Urothelium cell line (cell line): Measurements from ENCODE around the gene TSKU.
"Not testable (repeated sequence)": the region's sequence is repeated elsewhere in the genome, so short reads cannot be mapped to it uniquely, and the experiment has no call there.

Experiments used
- DNase-seq: peaks from one replicate; pipeline ENCODE4 v3.0.0; 2011; ENCODE audit warnings: low spot score, mixed read lengths
- FAIRE-seq: peaks from 2 replicates; lab custom pipeline; 2011; peaks lifted over from hg19 to GRCh38; lab: Jason Lieb, UNC

The TSKU gene

DNA sequence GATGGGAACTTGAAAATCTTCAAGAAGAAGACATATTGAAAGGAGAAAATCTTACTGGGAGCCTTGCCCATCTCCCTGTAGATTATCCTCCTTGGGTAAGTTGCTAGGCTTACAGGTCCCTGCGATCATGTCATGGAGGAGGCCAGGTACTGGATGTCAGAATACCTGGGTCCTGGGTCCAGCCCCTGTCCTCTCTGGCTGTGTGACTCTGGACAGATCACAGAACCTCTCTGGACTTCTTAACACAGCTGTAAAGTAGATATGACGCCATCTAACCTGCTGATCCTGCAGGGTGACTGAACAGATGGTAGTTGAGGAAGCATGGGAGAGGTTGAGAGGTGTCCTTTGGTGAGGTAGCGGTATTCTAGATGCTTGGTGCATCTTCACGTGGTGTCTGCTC, 4.1 kb downstream of the TSKU start:
- no peak for FAIRE-seq
- no peak for DNase-seq

DNA sequence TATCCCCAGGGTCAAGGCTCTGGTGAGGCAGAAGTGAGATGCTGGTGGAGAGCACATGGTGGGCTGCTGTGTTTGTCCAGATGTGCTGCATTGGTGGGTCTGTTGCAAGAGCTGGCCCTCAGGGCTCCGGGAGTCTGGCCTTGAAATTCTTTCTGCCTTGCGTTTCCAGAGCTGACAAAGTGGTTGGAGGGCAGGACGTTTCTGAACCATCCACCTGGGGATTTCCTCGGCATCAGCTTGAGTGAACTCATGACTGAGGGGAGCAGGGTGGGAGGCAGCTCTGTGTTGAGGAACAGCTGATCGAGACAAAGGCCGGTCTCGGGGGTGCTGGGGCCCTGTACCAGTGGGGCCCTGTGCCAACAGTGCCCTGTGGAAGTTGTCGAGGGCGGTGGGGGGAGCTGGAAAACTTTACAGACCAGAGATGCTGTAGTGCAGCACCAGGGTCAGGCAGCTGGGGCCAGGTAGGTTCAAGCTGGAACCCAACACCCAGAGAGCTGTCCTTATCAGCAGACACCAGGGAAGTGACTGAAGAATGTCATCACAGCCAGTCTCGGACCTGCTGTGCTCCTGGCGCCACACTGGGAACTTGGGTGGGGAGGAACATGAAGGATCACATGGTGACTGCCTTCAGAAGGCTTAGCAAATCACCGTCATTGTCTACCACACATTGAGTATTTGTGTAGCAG, 4.9 kb downstream of the TSKU start:
- no peak for DNase-seq
- FAIRE-seq, result no peak

DNA sequence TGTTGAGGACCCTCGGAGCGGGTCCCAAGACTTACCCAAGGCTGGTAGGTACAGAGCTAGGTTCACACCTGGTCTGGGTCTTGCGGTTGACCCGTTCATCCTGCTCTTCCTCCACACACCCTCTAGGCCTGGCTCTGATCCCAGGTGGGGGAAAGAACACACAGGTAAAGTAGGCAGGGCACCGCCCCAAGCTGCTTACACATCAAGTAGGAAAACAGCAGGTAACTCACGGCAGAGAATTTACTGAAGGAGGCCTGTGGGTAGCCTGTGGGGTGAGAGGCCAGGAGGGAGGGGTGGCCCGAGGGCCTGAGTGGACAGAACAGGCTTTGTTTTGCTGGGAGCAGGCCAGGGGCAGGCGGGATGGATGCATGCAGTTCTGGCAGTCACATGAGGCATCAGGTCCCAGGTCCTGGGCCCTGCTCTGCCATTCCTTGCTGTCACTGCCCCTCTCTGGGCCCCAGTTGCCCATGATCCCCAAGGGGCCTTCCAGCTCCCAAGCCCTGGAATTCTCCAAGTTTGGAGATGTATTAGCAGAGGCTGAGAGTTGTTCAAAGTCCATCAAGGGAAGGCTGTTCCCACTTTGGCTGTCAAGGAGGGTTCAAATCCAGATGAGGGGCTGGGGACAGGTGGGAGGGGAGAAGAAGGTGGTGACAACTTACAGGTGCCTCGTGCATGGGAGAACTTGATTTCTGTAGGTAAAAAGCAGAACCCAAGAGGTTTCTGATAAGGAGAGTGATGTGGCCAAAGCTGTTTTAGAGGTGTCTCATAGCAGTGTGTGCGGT, 5.7 kb downstream of the TSKU start:
- DNase-seq, result no peak
- FAIRE-seq, result no peak

DNA sequence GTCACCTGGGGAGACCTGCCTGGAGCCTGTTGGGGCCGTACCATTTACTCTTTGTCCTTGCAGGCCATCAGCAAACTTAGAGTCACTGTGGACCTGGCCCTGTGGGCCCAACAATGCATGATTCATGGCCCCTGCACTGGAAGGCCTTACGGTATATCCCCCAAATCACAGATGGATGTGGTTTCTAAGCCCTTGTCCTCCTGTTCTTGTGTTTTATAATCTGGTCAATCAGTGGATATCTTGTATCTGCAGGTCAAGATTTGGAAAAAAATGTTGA, 6.2 kb downstream of the TSKU start:
- DNase-seq (no peak), FAIRE-seq (no peak)

DNA sequence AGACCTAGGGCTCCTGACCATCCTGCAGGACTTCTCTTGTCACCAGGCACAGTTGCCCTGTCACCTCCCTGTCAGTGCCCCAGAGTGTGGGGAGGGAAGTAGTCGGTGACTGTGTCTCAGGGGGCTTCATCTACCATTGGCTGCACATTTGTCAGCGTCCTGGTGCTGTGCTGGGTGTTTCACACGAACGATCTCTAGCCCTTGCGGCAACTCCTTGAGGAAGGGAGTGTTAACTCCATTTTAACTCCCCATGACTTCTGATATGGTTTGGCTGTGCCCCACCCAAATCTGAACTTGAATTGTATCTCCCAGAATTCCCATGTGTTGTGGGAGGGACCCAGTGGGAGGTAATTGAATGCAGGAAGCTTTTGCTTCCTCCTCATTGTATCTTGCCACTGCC, 7.1 kb downstream of the TSKU start:
- no peak for FAIRE-seq
- no peak for DNase-seq

- DNase-seq, FAIRE-seq: not testable (repeated sequence)
Measured at GRCh38 chr11:76791002-76791770, 8.0 kb downstream of the TSKU start.

DNA sequence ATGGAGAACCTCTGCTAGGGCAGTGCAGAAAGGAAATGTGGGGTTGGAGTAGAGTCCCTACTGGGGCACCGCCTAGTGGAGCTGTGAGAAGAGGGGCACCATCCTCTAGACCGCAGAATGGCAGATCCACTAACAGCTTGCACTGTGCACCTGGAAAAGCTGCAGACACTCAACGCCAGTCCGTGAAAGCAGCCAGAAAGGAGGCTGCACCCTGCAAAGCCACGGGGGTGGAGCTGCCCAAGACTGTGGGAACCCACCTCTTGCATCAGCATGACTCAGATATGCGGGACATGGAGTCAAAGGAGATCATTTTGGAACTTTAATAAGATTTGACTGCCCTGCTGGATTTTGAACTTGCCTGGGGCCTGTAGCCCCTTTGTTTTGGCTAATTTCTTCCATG, 8.7 kb downstream of the TSKU start:
- FAIRE-seq, result no peak
- no peak for DNase-seq

DNA sequence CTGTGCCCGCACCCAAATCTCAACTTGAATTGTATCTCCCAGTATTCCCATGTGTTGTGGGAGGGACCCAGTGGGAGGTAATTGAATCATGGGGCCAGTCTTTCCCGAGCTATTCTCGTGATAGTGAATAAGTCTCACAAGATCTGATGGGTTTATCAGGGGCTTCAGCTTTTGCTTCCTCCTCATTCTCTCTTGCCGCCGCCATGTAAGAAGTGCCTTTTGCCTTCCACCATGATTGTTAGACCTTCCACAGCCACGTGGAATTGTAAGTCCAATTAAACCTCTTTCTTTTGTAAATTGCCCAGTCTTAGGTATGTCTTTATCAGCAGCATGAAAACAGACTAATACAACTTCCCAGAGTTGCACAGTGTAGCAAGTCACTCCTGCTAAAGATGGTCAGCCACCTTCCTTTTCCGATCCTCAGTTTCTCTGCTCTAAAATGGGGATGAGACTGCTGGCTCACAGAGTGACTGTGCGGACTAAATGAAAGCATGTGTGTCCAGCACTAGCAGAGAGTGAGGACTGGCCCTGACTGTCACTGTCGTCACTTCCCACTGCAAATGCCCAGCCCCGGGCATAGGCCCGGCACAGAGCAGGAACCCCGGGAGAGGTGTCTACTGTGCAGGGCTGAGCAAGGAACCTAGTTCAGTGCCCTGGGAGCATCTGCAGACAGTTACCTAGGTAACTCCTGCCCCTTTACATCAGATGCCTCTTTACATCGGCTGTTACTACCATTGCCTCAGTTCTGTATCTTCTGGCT, 9.5 kb downstream of the TSKU start:
- no peak for DNase-seq
- no peak for FAIRE-seq

GRCh38 chr11:76793391-76794291, 10.5 kb downstream of the TSKU start:
- FAIRE-seq (peak; percentile 44), DNase-seq (no peak)

DNA sequence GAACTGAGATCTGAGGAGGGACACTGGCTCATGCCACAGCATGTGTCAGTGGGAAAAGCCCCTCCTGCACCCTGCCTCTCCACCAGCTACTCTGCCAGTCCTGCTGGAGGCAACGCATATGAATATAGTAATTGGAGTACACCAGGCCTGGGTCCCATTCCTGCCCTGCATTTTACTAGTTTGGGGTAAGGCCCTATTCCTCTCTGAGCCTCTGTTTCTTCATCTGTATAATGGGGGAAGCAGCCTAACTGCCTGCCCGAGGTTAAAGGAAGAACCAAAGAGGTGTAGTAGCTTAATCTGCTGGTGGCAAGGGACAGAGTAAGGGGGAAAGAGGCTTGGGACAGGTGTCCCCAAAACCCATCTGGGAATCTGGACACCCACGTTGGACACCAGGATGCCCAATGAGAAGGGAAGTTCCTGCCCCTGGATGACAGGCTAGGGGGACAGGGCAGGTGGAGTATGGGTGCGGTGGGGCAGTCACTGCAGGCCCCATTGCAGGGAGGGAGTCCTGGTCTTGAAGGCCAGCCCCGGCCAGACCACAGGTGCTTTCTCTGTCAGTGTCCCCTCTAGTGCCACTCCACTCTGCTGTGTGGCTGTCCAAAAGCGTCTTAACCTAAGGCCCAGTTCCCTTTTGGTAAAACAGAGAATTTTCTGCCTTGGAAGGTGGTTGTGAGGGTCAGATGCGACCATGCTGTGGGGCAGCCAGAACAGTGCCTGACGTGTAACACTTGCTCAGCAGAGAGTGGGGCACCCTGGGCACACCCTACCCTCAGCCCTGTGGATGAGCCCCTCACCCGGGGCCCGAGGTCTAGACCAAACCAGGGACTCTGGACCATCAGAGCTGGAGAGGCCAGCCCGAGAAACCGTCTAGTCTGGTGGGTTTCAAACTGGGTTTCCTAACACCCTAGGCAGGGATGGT, 11.5 kb downstream of the TSKU start:
- DNase-seq, result no peak
- no peak for FAIRE-seq

- DNase-seq (no peak), FAIRE-seq (no peak)
Measured at GRCh38 chr11:76795290-76795935, 12.3 kb downstream of the TSKU start.

- DNase-seq (no peak), FAIRE-seq (no peak)
Measured at GRCh38 chr11:76795936-76796441, 12.8 kb downstream of the TSKU start.

GRCh38 chr11:76796511-76797198, 13.5 kb downstream of the TSKU start:
- DNase-seq (no peak), FAIRE-seq (no peak)

DNA sequence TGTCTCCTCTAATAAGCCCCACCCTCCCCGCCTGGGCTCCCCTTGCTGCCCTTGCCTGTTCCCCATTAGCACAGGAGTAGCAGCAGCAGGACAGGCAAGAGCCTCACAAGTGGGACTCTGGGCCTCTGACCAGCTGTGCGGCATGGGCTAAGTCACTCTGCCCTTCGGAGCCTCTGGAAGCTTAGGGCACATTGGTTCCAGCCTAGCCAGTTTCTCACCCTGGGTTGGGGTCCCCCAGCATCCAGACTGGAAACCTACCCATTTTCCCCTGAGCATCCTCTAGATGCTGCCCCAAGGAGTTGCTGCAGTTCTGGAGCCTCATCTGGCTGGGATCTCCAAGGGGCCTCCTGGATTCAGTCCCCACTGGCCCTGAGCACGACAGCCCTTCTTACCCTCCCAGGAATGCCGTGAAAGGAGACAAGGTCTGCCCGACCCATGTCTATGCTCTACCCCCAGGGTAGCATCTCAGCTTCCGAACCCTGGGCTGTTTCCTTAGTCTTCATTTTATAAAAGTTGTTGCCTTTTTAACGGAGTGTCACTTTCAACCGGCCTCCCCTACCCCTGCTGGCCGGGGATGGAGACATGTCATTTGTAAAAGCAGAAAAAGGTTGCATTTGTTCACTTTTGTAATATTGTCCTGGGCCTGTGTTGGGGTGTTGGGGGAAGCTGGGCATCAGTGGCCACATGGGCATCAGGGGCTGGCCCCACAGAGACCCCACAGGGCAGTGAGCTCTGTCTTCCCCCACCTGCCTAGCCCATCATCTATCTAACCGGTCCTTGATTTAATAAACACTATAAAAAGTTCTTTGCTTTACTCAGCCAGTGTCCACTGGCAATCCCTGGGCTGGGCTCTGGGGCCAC, 14.4 kb downstream of the TSKU start:
- FAIRE-seq (no peak), DNase-seq (no peak)

GRCh38 chr11:76798202-76798581, 15.0 kb downstream of the TSKU start:
- FAIRE-seq (no peak), DNase-seq (no peak)

- FAIRE-seq (no peak), DNase-seq (no peak)
Measured at GRCh38 chr11:76798671-76799065, 15.5 kb downstream of the TSKU start.
